DND-41 (cell line): ENCODE results near the gene NUBPL.

Experiments
- CTCF ChIP-seq: IDR thresholded peaks from 2 replicates; pipeline ENCODE4 v1.5.1; 2012; ENCODE audit warnings: borderline replicate concordance, low read length, moderate library complexity, mild to moderate bottlenecking; ENCODE audit not compliant: poor library complexity, severe bottlenecking; ENCODE audit errors: extremely low read depth
- EZH2 ChIP-seq: IDR thresholded peaks from 3 replicates; pipeline ENCODE4 v1.6.1; 2012; ENCODE audit warnings: borderline replicate concordance, low read depth, mild to moderate bottlenecking, moderate library complexity, low read length, inconsistent platforms; ENCODE audit not compliant: severe bottlenecking

GRCh38 chr14:31887929-31888580, 326.9 kb downstream of the NUBPL start:
- TF ChIP-seq EZH2 (no peak), CTCF (no peak)
